Inflammatory macrophage treated with lipopolysaccharide for 4 hours (primary cell): ENCODE data around the gene CCL26.
"Not testable (repeated sequence)": the region's sequence is repeated elsewhere in the genome, so short reads cannot be mapped to it uniquely, and the experiment has no call there.

Experiments
- DNase-seq: peaks from one replicate; pipeline ENCODE4 v3.0.0-alpha.2; 2020

The CCL26 gene

GRCh38 chr7:75737856-75738603 lies 34.0 kb downstream of the CCL26 start:
- no peak for DNase-seq

GRCh38 chr7:75735581-75736350 lies 36.2 kb downstream of the CCL26 start:
- DNase-seq, result no peak

- DNase-seq, result no peak
These were observed 37.2 kb downstream of the CCL26 start for GRCh38 chr7:75734586-75735458.

GRCh38 chr7:75732764-75733630 lies 39.0 kb downstream of the CCL26 start:
- no peak for DNase-seq

- DNase-seq, result no peak
These were observed 39.9 kb downstream of the CCL26 start for GRCh38 chr7:75732016-75732521.

- DNase-seq, result no peak
These were observed 42.1 kb downstream of the CCL26 start for GRCh38 chr7:75729851-75730274.

- DNase-seq, result no peak
These were observed 44.0 kb downstream of the CCL26 start for GRCh38 chr7:75727881-75728593.

DNA sequence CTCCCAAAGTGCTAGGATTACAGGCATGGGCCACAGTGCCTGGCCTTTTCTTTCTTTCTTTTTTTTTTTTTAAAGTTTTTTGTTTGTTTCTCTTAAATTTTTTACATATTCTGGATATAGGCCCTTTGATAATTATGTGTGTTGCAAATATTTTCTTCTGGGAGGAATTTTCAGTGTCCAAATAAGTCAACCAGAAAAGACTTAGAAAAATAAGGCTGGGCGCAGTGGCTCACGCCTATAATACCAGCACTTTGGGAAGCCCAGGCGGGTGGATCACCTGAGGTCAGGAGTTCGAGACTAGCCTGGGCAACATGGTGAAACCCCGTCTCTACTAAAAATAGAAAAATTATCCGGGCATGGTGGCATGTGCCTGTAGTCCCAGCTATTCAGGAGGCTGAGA lies 44.7 kb downstream of the CCL26 start:
- not testable (repeated sequence) for DNase-seq

DNA sequence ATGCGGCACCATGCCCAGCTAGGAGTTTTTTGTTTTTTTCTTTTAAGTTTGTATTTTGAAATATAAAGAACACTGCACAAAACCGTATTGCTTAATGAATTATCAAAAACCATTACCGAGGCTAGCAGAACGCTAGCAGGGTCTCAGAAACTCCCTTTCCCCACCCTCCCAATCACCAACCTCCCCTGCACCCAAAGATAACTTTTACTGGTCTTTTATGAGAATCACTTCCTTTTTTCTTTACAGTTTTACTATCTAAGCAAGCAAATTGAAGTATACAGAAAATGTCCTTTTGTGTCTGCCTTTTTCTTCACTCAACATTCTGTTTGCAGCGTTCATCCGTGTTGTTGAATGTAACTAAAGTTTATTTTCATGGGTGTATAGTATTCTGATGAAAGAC lies 46.7 kb downstream of the CCL26 start:
- no peak for DNase-seq

DNA sequence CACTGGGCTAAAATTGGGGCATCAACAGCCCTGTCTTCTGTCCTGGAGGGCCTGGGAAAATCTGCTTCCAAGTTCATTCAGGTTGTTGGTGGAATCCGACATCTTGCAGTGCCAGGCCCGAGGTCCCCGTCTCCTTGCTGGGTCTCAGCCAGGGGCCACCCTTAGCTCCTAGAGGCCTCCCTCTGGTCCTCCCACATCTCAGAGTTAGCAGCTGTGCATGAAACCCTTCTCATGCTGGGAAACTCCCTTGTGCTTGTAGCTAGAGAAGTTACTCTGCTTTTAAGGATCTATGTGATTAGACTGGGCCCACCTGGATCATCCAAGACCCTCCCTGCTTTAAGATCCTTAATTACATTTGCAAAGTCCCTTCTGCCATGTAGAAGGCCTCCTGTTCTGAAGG lies 48.6 kb downstream of the CCL26 start:
- no peak for DNase-seq

GRCh38 chr7:75722373-75722772 lies 49.6 kb downstream of the CCL26 start:
- DNase-seq, result no peak

GRCh38 chr7:75721922-75722321 lies 50.1 kb downstream of the CCL26 start:
- DNase-seq, result not testable (repeated sequence)

GRCh38 chr7:75721426-75721825 lies 50.6 kb downstream of the CCL26 start:
- DNase-seq, result no peak

- DNase-seq, result no peak
These were observed 52.4 kb downstream of the CCL26 start for GRCh38 chr7:75719626-75720025.
